Activated effector memory CD4-positive, alpha-beta T cell treated with anti-CD3 and anti-CD28 coated beads, Interleukin-2, amount 50 U/mL, for 16 hours (primary cell): ENCODE results near the gene ZNF790.

Experiments
- DNase-seq: peaks from one replicate; pipeline ENCODE4 v3.0.0-alpha.2; 2020

The ZNF790 gene

DNA sequence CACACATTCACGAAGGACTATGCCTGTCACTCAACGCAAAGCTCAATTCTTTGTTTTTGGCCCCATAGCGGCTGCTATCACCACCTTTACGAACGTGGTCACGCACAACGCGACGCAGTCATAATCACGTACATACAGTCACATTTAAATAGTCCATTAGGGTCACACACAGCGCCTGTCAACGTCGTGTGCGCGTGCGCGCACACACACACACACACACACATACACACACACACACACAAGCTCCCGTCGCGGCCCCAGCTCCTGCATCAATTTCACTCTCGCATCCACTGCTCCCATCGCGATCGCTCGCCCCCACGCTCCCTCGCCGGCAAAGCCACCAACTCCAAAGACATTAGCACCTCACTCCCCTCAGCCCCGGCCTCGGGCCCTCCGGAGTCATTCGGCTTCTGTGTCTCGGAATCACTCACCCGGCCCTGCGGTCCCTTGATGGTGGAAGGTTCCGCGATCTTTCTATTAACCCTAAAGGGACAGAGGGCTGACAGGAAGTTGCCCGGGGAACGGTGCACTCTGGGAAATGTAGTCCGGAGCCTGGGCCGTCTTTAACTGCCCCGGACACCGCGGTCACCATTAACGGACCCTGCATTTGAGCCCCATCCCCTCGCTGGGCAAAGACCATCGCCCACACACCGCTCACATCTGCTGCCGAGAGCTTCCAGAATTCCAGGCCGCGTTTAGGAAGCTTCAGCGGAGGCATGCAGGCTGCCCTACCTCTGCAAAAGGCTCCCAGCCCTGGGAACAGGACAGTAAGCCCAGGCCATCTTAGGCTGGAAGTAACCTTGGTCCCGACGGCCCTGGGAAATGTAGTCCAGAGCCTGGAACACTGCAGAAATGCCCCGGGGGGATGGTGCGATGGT, at the start of gene ZNF790:
Gene ZNF790 (minus strand): TSS at position 482 of the 878 bp plus-strand sequence. CDS start 12,768 bp downstream, outside the sequence.
- peak; percentile 94 for DNase-seq

DNA sequence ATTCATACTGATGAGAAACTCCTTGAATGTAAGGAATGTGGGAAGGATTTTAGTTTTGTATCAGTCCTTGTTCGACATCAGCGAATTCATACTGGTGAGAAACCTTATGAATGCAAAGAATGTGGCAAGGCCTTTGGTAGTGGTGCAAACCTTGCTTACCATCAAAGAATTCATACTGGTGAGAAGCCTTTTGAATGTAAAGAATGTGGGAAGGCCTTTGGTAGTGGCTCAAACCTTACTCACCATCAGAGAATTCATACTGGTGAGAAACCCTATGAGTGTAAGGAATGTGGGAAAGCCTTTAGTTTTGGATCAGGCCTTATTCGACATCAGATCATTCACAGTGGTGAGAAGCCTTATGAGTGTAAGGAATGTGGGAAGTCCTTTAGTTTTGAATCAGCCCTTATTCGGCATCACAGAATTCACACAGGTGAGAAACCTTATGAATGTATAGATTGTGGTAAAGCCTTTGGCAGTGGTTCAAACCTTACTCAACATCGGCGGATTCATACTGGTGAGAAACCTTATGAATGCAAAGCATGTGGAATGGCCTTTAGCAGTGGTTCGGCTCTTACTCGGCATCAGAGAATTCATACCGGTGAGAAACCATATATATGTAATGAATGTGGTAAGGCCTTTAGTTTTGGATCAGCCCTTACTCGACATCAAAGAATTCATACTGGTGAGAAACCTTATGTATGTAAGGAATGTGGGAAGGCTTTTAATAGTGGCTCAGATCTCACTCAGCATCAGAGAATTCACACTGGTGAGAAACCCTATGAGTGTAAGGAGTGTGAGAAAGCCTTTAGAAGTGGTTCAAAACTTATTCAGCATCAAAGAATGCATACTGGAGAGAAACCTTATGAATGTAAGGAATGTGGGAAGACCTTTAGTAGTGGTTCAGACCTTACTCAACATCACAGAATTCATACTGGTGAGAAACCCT, 39.1 kb upstream of the ZNF790 start:
- DNase-seq: no peak

DNA sequence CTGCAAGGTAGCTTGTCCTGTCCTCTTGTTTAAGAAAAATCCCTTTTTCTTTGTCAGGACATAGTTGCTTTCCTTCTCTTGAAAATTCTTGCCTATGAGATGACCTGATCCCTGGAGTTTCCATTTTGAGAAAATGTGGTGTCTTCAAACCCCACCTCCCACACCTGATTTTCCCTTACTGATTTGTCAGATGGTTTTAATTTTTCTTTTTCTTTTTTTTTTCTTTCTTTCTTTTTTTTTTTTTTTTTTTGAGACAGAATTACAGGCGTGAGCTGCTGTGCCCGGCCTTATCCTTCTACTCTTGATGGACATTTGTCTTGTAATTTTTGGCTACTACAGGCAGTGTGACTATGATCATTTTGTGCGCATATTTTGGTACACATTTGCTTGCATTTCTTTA, 13.7 kb upstream of the ZNF790 start:
- DNase-seq: no peak

DNA sequence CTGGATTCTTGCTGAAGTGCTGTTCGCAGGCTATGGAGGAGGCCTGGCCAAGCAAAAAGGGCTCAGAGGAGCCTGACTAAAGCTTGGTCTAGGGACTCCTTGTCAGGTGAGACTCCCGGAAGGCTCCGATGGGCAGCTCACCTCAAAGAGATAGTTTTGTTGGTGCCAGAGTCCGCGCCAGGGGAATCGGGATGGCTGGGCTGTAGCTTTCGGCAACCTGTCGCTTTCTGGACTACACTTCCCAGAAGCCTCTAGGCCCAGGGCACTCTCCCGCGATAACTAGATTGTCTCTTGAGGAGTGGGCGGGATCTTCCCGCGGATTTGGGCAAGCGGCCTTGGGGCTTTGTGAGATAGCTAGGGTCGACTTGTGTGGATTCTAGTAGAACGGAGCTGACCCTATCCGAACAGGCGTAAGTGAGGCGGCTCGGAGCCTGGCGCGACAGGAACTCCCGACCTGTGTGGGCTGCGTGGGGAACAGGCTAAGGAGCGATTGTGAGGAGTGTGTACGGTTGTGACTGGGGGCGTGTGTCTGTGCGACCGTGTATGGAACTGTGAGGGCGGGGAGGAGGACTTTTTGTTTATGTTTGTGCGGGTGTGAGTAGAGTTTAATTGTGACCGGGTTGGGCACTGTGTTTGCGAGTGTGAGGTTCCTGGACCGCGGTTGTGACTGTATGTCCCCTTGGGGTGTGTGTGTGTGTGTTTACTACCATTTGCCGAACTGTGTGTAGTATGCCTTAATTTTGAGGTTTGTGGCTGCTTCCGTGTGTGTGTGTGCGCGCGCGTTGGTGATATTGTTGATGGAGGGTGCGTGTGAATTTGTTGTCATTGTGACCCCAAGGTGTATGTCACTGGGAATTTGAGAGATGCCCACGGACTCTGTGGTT, 12.6 kb upstream of the ZNF790 start, which contains the start of gene ZNF345:
Gene ZNF345 (plus strand): TSS at position 318 of the 884 bp plus-strand sequence. CDS start 25,955 bp downstream, outside the sequence.
- peak; percentile 94 for DNase-seq

DNA sequence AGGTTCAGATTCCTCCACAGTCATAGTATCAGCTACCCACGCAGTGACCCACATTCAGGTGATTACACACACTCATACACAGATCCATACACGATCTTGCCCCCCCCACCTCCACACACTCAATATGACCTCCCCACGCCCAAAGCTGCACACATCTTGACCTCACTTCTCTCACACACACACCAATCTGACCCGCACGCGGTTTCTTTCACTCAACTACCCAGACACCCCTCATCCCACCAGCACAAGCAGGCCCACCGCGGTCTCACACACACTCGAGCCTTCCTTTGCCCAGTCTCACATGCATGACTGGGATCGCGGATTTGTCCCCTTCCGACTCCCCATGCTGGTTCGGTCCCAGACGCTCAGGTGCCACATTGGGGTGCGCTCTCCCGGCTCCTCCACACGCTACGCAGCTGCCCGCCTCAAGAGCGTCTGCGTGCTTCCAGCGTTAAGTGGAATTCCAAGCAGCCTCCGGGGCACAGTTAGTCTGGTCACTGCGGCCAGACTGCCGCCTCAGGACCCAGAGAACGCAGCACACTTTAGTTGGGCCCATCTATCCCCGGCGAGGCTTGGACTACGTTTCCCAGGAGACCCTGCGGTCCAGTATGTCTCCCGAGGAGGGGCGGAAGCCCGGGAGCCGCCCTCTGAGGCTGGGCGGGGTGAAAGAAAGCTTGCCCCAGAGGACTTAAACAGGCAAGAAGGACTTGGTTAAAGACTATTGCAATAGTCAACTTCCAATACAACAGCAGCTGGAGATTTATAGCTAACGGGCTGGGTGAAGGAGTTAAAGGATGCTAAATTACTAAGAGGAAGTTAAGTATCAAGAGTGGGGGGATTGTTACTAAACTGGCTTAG, 11.7 kb upstream of the ZNF790 start:
- DNase-seq: peak; percentile 96

DNA sequence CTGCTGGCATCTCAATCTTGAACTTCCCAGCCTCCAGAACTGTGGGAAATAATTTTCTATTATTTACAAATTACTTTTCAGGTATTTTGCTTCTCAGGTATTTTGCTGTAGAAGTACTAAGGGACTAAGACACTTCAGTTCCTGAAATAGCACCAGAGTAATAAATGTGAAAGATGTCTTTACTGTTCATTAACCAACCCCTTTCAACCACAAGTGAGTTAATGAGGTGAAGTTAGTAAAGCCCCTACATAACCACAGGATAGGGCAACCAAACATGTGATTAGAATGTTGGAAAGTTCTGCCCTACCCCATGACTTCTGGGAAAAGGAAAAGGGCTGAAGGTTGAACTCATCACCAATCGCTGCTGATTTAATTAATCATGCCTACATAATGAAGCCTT, 9.8 kb upstream of the ZNF790 start:
- DNase-seq: no peak

DNA sequence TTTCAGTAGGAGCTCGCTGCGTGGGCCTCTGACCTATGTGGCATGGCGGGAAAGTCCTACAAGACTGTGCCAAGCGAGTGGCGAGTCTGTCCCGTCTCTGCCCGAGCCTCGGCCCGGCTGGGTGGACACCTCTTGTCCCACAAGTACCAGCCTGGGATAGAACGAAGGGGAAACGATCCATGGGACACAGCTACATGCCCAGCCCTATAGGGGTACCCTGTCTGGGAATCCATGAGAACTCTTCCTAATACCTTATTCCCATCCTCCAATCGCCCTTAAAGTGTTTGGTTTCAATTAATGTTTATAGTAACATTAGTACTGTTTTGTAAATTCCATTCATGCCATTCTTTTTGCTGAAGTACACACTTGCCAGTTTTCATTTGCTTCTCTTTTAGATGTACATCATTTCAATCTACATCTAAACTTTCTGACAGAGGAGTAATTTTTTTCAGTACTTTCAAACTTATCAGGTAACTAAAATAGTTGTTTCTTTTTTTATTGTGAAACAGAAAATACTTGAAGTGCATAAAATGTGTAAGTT, 667 bp upstream of the ZNF790 start:
- no peak for DNase-seq

DNA sequence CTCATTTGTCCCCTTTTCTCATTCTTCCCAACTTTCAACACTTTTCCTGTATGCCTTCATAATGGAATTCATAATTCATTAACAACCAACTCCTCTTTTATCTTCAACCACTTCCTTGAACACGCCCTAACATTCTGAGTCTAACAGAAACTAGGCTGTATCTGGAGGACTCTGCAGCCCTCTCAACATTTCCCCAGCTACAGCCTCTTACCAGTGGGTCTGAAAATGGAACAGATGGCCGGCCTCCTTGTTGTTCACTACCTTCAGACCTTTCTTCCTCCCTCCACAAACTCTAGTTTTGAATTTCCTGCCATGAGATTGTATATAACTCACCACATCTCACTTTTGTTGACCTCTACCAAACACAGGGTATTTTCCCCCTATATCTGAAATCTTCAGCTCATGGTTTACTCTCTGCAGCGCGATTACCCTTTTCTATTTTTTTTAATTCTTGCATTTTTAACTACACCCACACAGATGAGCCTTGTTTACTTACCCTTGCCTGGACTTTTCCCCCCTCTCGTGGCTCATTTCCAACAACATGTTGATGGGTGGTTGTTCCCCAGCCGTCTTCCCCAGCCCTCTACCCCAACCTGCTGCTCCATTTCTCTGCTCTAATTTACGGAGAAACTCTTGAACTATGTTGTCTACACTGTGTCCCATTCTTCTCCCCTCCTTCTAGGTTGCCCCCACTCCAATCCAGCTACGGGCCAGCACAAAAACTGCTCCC, 846 bp downstream of the ZNF790 start:
- DNase-seq: no peak

DNA sequence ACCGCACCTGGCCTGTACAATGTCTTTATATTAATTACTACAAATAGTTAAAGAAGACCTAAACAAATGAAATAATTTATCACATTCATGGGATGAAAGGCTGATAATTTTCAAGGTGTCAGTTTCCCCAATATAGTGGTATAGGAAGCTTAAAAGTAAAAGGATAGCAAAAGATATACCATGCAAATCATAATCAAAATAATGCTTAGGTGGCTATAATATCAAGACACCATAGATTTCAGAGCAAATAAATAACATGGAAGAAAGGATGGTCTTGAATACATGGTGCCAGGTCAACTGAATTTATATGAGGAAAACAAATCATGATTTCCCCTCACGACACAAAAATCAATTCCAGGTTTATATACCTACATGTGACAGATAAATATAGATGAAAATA, 4.8 kb downstream of the ZNF790 start:
- no peak for DNase-seq

DNA sequence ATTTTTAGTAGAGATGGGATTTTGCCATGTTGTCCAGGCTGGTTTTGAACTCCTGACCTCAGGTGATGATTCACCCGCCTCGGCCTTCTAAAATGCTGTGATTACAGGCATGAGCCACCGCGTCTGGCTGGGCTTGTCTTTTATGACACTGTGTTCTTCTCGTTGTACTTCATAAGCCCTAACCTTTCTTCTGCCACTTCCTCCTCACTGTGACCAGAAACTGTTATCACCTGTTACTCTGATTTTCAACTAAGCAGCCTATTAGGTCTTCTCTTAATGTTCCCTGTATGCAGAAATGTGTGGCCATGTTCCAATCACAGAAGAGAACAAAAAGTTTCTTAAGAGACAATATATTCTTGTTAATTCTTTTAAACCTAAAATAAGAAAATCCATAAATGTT, 16.4 kb downstream of the ZNF790 start:
- DNase-seq: no peak

DNA sequence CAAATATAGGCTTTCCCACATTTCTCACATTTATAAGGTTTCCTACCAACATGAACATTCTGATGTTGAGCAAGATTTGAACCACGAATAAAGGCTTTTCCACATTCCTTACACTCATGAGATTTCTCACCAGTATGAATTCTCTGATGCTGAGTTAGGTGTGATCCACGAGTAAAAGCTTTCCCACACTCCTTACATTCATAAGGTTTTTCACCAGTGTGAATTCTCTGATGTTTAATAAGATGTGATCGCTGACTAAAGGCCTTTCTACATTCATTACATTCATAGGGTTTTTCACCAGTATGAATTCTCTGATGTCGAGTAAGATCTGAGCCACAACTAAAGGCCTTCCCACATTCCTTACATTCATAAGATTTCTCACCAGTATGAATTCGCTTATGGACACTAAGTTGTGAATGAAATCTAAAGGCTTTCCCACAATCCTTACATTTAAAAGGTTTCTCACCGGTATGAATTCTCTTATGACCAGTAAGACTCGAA, 19.0 kb downstream of the ZNF790 start:
- no peak for DNase-seq

DNA sequence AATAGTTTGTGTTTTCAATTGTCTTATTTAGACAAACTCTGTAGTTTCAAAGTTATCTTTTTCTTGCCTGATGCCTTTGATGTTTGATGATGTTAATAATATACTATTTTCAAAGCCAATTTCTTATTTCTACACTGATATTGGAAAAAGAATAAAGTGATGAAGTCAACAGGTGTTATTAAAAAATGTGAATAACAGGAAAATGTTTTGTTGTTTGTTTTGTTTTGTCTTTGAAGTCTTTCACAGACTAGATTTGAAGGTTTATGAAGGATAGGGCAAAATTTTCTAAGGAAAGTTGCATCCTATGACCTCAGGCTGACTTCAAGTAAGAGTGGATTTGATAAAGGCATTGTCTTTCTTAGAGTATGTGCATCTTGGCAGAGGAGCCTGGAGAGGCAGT, 31.2 kb downstream of the ZNF790 start:
- no peak for DNase-seq

DNA sequence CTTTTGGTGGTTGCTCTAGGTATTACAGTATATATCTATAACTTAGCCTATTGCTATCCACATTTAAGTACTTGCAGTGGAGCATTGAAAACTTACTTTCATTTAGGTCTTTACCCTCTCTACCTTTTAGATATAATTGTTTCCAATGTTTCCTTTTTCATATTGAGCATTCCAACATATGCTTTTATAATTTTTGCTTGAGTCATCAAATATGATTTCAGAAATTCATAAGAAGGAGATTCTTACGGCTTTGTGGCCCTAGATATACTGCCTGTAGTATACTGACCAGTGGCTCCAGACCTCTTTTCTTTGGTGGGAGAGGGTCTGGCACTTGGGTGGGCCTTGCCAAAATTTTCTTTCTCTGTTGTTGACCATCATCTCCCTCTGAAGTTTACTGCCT, 32.8 kb downstream of the ZNF790 start:
- no peak for DNase-seq

DNA sequence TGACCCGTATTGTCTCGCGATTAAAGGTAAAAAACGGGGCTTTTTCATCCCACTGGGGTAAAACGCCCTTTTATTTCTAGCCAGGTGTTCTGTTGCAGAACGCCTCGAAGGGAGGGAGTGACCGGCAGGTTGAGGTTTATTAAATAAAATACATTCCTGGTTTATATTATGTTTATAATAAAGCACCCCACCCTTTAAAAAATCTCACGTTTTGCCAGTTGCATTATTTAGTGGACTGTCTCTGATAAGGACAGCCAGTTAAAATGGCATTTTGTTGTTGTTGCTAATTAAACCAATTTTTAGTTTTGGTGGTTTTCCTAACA, 40.4 kb downstream of the ZNF790 start:
- no peak for DNase-seq

DNA sequence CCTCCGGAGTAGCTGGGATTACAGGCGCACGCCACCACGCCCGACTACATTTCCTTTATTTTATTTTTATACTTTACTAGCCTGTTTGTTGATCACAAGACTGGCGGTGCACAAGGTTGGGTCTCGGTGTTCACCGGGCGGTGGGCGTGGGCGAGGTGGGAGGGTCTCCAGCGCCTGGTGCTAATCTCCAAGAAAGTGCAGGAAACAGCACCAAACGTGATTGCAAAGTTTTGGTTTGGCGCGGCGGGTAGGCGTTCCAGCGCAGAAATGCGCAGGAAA, 41.5 kb downstream of the ZNF790 start:
- no peak for DNase-seq

DNA sequence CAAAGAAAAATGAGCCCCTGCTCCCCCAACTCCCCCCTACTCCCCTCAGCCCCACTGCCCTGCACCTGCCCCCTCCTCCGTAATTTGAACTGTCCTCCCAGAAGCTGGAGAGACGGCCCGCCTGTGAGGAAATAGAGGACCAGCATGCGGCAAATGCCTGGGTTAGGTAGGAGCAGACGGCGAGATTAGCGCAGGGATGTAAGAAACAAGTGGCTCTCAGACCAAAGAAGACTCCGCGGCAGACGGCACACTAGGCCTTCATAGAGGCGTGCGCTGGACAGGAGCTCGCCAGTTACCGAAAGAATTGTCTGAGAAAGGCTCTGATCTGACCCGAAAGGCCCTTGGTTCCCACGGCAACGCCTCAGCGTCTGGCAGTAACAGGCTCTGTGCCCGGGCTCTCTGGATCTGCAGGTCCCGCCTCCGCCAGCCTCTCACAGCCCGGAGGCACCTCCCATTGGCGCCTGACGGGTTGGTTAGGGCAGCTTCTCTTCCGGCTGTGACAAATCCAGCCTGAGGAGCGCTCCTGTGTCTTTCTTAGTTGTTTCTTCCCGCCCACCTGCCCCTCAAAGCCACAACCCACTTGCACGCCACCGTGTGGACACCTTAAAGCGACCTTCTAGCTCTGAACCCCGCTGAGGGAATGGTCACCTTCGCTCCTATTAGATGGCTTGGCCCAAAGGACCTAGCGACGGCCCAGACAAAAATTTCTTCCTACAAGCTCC, 46.6 kb downstream of the ZNF790 start:
- peak; percentile 67 for DNase-seq

DNA sequence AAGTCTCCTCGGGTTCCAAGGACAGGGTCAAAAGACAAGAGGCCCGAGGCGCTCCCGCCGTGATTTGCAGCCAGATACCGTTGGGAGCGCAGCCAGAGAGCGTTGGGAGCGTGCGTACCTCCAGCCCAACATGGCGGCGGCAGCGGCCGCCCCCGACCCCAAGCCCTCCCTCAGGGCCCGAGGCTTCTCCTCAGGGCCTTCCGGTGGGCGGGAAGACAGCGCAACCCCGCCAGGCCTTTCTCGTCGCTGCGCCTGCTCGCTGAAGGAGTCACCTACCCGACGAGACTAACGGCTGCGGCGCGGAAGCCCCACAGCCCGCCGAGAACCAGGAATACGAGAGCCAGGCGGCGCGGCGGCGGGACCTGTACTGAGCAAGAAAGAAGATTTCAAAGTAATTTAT, 62.4 kb downstream of the ZNF790 start:
- DNase-seq: no peak

DNA sequence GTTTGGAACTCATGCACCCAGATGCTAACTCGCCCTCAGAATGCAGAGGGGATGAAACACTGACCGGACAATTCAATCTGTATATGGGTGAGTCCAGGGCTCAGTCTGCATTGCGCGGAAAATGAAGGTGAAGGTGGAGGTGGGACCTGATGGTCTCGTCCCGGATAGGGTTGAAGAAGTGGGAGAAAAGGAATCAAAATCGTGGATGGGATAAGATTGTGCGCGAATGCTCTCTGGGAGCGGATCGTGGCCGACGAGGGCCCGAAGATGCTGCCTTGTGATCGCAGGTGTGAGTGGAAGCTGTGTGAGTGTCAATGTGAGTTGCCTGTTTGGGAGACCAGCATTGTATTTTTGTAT, 65.0 kb downstream of the ZNF790 start:
- DNase-seq: no peak

DNA sequence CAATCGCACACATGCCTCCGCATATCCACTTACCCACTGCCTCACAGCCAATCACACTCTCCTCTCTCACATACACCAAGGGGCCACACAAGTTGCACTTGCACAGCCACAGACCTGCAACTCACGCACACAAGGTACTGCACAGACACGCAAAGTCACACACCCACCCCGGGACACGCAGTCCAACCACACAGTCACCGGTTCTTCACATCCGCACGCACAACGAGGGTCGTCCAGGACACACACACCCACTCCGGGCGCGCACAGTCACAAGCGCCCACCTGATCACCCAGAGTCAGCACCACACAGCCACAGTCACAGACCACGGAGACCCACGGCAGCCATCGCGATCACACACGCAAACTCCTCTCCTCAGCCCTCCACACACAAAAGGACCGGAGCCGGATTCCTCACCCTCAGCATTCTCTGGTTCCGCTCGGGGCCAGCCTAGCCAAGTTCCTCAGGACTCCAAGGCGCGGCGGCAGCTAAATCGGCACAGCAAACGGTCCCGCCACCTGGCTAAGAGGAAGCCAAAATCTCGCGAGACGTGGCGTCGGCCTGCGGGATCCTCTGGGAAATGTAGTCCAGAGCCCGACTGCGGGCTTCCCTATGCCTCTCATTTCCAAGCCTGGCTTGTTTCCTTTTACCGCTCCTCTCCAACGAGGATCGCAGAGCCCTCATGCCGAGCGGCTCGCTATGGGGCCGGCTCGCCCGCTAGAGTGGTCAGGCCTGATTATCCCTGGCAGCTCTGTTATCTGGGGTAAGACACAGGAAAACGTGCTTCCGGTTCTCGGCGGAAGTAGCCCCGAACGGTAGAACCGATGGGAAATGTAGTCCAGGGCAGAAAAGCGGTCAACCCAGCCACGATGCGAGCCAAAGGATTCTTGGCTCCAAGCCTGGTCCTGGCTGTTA, 65.6 kb downstream of the ZNF790 start, which contains the start of gene ZNF850:
Gene ZNF850 (minus strand): TSS at position 497 of the 912 bp plus-strand sequence. CDS start 10,201 bp downstream, outside the sequence.
- DNase-seq: peak; percentile 97
